Middle frontal gyrus (tissue), 1 donor: ENCODE data around the gene NOC2L.

Experiments used
- DNase-seq: peaks from one replicate; pipeline ENCODE4 v3.0.0-alpha.2; 2015; ENCODE audit warnings: low spot score; ENCODE audit errors: extremely low spot score

NOC2L gene

GRCh38 chr1:958823-959730, at the start of gene NOC2L:
NOC2L (minus strand) TSS chr1:959256; CDS start chr1:959240, 16 bp downstream.
- DNase-seq = peak; percentile 69

GRCh38 chr1:1006305-1007159, 47.5 kb upstream of the NOC2L start:
- DNase-seq = no peak

GRCh38 chr1:1005774-1006304, 46.8 kb upstream of the NOC2L start:
- DNase-seq = no peak

GRCh38 chr1:1004780-1005697, 46.0 kb upstream of the NOC2L start:
- DNase-seq = no peak

GRCh38 chr1:1004420-1004779, 45.3 kb upstream of the NOC2L start:
- no peak for DNase-seq

- no peak for DNase-seq
Measured at GRCh38 chr1:1003618-1004419, 44.8 kb upstream of the NOC2L start.

GRCh38 chr1:1001057-1001783, 42.2 kb upstream of the NOC2L start:
- DNase-seq = no peak

- DNase-seq = no peak
Measured at GRCh38 chr1:1000357-1001056, 41.5 kb upstream of the NOC2L start.

GRCh38 chr1:999725-1000356, 40.8 kb upstream of the NOC2L start, which contains the start of gene HES4:
HES4 (minus strand) TSS chr1:1000097; CDS start chr1:999973, 124 bp downstream.
- DNase-seq = peak; percentile 62

- DNase-seq = no peak
Measured at GRCh38 chr1:998995-999724, 40.1 kb upstream of the NOC2L start.

- DNase-seq = no peak
Measured at GRCh38 chr1:998745-998994, 39.6 kb upstream of the NOC2L start.

GRCh38 chr1:997993-998744, 39.1 kb upstream of the NOC2L start:
- no peak for DNase-seq

GRCh38 chr1:997713-997992, 38.6 kb upstream of the NOC2L start:
- no peak for DNase-seq

- no peak for DNase-seq
Measured at GRCh38 chr1:996851-997712, 38.0 kb upstream of the NOC2L start.

GRCh38 chr1:995665-996633, 36.9 kb upstream of the NOC2L start:
- DNase-seq = no peak
